DND-41 (cell line): ENCODE measurements around the gene KCNE5.
"Not testable (repeated sequence)": the region's sequence is repeated elsewhere in the genome, so short reads cannot be mapped to it uniquely, and the experiment has no call there.

Source experiments
- ATAC-seq: fragments of 200-7000 bp; cut with Tn5 transposase; 3 replicates; pipeline ENCODE4 v1.9.1; 2021; ENCODE audit warnings: low read depth; ENCODE audit not compliant: insufficient read depth
- DNase-seq: peaks from one replicate; pipeline ENCODE4 v3.0.0-alpha.2; 2020
- H2AFZ ChIP-seq: 2 replicates; pipeline ENCODE4 v1.6.0; 2012; ENCODE audit warnings: low read depth, low read length
- H3K27ac ChIP-seq: 2 replicates; pipeline ENCODE4 v1.5.1; 2012; ENCODE audit warnings: low read length, inconsistent platforms
- H3K27me3 ChIP-seq: fragments of 200-600 bp; sonication (generic); 2 replicates; pipeline ENCODE4 v1.6.0; 2012; ENCODE audit warnings: low read length, mild to moderate bottlenecking, inconsistent platforms; ENCODE audit not compliant: insufficient read depth, poor library complexity
- H3K36me3 ChIP-seq: 2 replicates; pipeline ENCODE4 v1.5.1; 2012; ENCODE audit warnings: low read length, inconsistent platforms; ENCODE audit not compliant: insufficient read depth
- H3K4me1 ChIP-seq: 2 replicates; pipeline ENCODE4 v1.5.1; 2012; ENCODE audit warnings: mild to moderate bottlenecking, low read length; ENCODE audit not compliant: insufficient read depth
- H3K4me2 ChIP-seq: 2 replicates; pipeline ENCODE4 v1.6.0; 2012; ENCODE audit warnings: mild to moderate bottlenecking, moderate library complexity, low read length, inconsistent platforms; ENCODE audit not compliant: insufficient read depth
- H3K4me3 ChIP-seq, 2 experiments: fragments of 200-600 bp in 1 of 2; shearing (Covaris generic) in 1 of 2; 2 replicates each; pipeline ENCODE4 v1.5.1; 2012 to 2016; ENCODE audit warnings: inconsistent platforms in 2 of 2, low read length in 2 of 2, mild to moderate bottlenecking in 2 of 2, low read depth in 1 of 2, moderate library complexity in 1 of 2
- H3K79me2 ChIP-seq: 2 replicates; pipeline ENCODE4 v1.6.0; 2012; ENCODE audit warnings: low read length, inconsistent platforms; ENCODE audit not compliant: insufficient read depth
- H3K9ac ChIP-seq: 2 replicates; pipeline ENCODE4 v1.6.0; 2012; ENCODE audit warnings: low read depth, mild to moderate bottlenecking, inconsistent platforms, low read length, moderate library complexity
- H3K9me3 ChIP-seq: 2 replicates; pipeline ENCODE4 v1.5.1; 2012; ENCODE audit warnings: low read length, moderate library complexity, mild to moderate bottlenecking, inconsistent platforms; ENCODE audit not compliant: insufficient read depth, severe bottlenecking
- H4K20me1 ChIP-seq: 2 replicates; pipeline ENCODE4 v1.6.0; 2012; ENCODE audit warnings: low read length; ENCODE audit not compliant: insufficient read depth
- EZH2 ChIP-seq: IDR thresholded peaks from 3 replicates; pipeline ENCODE4 v1.6.1; 2012; ENCODE audit warnings: borderline replicate concordance, low read depth, mild to moderate bottlenecking, moderate library complexity, low read length, inconsistent platforms; ENCODE audit not compliant: severe bottlenecking
- TF ChIP-seq, protein P1 (sequence below): IDR thresholded peaks from 2 replicates; pipeline ENCODE4 v1.5.1; 2012; ENCODE audit warnings: borderline replicate concordance, low read length, moderate library complexity, mild to moderate bottlenecking; ENCODE audit not compliant: poor library complexity, severe bottlenecking; ENCODE audit errors: extremely low read depth

The KCNE5 gene

DNA sequence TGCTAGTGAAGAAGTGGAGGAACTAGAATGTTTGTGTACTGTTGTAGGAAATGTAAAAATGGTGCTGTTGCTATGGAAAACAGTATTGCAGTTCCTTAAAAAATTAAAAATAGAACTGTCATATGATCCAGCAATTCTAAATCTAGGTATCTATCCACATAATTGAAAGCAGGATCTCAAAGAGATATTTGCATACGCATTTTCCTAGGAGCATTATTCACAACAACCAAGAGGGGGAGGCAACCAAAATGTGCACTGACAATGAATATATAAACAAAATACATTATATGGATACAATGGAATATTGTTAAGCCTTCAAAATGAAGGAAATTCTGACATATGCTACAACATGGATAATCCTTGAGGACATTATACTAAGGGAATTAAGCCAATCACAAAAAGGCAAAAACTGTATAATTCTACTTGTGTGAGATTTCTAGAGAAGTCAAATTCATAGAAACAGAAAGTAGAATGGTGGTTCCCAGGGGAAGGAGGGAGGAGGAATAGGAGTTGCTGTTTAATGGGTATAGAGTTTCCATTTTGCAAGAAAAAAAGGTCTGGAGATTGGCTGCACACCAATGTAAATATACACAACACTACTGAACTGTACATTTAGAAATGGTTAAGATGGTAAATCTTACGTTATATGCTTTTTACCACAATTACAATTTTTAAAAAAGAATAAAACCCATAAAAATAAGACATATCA lies 35.6 kb upstream of the KCNE5 start:
- DNase-seq = no peak
- Histone ChIP-seq H3K9ac (no peak overlapping the region), H3K4me3 (no peak overlapping the region), H4K20me1 (no peaks in the 10 kb centered on the region), H2AFZ (no peak overlapping the region), H3K79me2 (no peaks in the 10 kb centered on the region), H3K9me3 (no peaks in the 10 kb centered on the region), H3K36me3 (peaks cover 58% of the 10 kb centered on the region), H3K27me3 (no peaks in the 10 kb centered on the region), H3K4me1 (no peaks in the 10 kb centered on the region), H3K4me2 (no peak overlapping the region), H3K27ac (no peak overlapping the region)
- no peak for ATAC-seq
- TF ChIP-seq EZH2 = no peak
- TF ChIP-seq, protein P1, sequence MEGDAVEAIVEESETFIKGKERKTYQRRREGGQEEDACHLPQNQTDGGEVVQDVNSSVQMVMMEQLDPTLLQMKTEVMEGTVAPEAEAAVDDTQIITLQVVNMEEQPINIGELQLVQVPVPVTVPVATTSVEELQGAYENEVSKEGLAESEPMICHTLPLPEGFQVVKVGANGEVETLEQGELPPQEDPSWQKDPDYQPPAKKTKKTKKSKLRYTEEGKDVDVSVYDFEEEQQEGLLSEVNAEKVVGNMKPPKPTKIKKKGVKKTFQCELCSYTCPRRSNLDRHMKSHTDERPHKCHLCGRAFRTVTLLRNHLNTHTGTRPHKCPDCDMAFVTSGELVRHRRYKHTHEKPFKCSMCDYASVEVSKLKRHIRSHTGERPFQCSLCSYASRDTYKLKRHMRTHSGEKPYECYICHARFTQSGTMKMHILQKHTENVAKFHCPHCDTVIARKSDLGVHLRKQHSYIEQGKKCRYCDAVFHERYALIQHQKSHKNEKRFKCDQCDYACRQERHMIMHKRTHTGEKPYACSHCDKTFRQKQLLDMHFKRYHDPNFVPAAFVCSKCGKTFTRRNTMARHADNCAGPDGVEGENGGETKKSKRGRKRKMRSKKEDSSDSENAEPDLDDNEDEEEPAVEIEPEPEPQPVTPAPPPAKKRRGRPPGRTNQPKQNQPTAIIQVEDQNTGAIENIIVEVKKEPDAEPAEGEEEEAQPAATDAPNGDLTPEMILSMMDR = no peak

DNA sequence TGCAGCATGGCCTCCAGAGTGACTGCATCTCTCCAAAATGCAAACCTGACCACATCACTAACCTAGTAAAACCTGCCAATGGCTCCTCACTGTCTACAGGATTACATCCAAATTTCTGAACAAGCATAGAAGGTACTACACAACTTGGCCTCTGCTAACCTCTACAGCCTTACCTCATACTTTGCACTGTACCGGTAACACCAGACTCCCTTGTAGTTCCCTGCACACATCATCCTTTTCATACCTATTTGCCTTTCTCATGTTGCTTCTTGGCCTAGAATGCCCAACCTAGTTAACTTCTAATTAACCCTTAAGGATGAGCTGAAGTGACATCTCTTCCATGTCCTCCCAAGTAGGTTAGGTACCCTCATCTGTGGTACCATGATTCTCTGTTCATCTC lies 33.4 kb upstream of the KCNE5 start:
- no peaks in the 10 kb centered on the region for H3K79me2 ChIP-seq
- H3K27me3 ChIP-seq = no peaks in the 10 kb centered on the region
- no peaks in the 10 kb centered on the region for H3K9me3 ChIP-seq
- TF ChIP-seq, protein P1 = no peak
- TF ChIP-seq EZH2 = no peak
- no peak overlapping the region for H3K4me2 ChIP-seq
- no peaks in the 10 kb centered on the region for H3K4me1 ChIP-seq
- H3K36me3 ChIP-seq = peaks cover 54% of the 10 kb centered on the region
- H4K20me1 ChIP-seq = no peaks in the 10 kb centered on the region
- no peak overlapping the region for H3K9ac ChIP-seq
- DNase-seq = no peak
- H3K4me3 ChIP-seq = no peak overlapping the region
- ATAC-seq = no peak
- no peak overlapping the region for H3K27ac ChIP-seq
- H2AFZ ChIP-seq = no peak overlapping the region

DNA sequence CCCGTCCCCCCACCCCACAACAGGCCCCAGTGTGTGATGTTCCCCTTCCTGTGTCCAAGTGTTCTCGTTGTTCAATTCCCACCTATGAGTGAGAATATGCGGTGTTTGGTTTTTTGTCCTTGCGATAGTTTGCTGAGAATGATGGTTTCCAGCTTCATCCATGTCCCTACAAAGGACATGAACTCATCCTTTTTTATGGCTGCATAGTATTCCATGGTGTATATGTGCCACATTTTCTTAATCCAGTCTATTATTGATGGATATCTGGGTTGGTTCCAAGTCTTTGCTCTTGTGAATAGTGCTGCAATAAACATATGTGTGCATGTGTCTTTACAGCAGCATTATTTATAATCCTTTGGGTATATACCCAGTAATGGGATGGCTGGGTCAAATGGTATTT lies 32.4 kb upstream of the KCNE5 start:
- ATAC-seq, H3K79me2 ChIP-seq, H3K4me3 ChIP-seq, H3K27ac ChIP-seq, H4K20me1 ChIP-seq, H3K27me3 ChIP-seq, H3K9ac ChIP-seq, H3K4me1 ChIP-seq, H2AFZ ChIP-seq, H3K4me2 ChIP-seq, H3K9me3 ChIP-seq, DNase-seq: not testable (repeated sequence)
- H3K36me3 ChIP-seq = peaks cover 46% of the 10 kb centered on the region

DNA sequence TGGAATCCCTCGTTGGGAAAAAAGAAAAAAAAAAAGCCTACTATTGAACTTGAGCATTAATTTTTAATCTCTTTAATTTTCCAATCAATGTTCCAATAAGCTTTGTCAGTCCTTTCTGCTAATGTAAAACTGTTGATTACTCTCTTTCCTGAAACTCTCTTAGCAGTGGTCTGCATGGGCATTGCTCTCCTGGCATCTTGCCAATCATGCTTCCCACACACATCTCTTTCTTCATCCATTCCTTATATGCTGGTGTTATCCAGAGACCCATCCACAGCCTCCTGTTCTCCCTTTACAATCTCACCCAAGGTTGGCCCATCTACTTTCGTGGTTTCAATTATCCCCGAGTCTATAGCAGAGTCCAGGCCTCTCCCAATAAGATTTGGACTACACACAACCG lies 31.8 kb upstream of the KCNE5 start:
- no peak overlapping the region for H2AFZ ChIP-seq
- H3K4me3 ChIP-seq = no peak overlapping the region
- no peak overlapping the region for H3K4me2 ChIP-seq
- ATAC-seq (no peak), DNase-seq (no peak)
- H3K9me3 ChIP-seq = no peaks in the 10 kb centered on the region
- H3K4me1 ChIP-seq = no peaks in the 10 kb centered on the region
- TF ChIP-seq, protein P1 = no peak
- TF ChIP-seq EZH2 = no peak
- peaks cover 40% of the 10 kb centered on the region for H3K36me3 ChIP-seq
- H3K27ac ChIP-seq = no peak overlapping the region
- no peaks in the 10 kb centered on the region for H4K20me1 ChIP-seq
- H3K27me3 ChIP-seq = no peaks in the 10 kb centered on the region
- no peaks in the 10 kb centered on the region for H3K79me2 ChIP-seq
- H3K9ac ChIP-seq = no peak overlapping the region
